Fibroblast of the aortic adventitia (primary cell): ENCODE results near the gene CCDC187. TPM values are rescaled to one million over a fixed set of nuclear protein-coding genes. Genes with fewer than 3 reads are reported as not detected.

Source experiments
- DNase-seq: peaks from one replicate; pipeline ENCODE4 v3.0.0-alpha.2; 2010; ENCODE audit warnings: low read depth
- H3K4me3 ChIP-seq: 2 replicates; pipeline ENCODE4 v1.5.1; 2011; ENCODE audit warnings: low read depth, mild to moderate bottlenecking, control low read depth, low read length, moderate library complexity
- CTCF ChIP-seq: IDR thresholded peaks from 2 replicates; pipeline ENCODE4 v1.5.1; 2011; ENCODE audit warnings: mild to moderate bottlenecking, low read length, control low read depth, inconsistent platforms; ENCODE audit not compliant: insufficient read depth
- total RNA-seq: library from RNA; depleted of rRNA; stranded (reverse); fragments of >200 nt; gene quantifications from 2 replicates; pipeline ENCODE4 v1.2.3, GENCODE V29; 2012; ENCODE audit warnings: low replicate concordance

Gene CCDC187
- total RNA-seq, 1 donor = under 0.01 TPM

- TF ChIP-seq CTCF = no peak
- no peak overlapping the region for H3K4me3 ChIP-seq
- no peak for DNase-seq
Measured at GRCh38 chr9:136293476-136294077, 10.3 kb downstream of the CCDC187 start.

GRCh38 chr9:136292591-136293448 is 11.1 kb downstream of the CCDC187 start:
- H3K4me3 ChIP-seq = no peak overlapping the region
- no peak for TF ChIP-seq CTCF
- no peak for DNase-seq

GRCh38 chr9:136292026-136292538 is 11.8 kb downstream of the CCDC187 start:
- H3K4me3 ChIP-seq = no peak overlapping the region
- TF ChIP-seq CTCF = no peak
- DNase-seq = no peak

- DNase-seq = no peak
- H3K4me3 ChIP-seq = no peak overlapping the region
- no peak for TF ChIP-seq CTCF
Measured at GRCh38 chr9:136291306-136292025, 12.4 kb downstream of the CCDC187 start.

GRCh38 chr9:136290508-136291000 is 13.3 kb downstream of the CCDC187 start:
- TF ChIP-seq CTCF = no peak
- DNase-seq = no peak
- no peak overlapping the region for H3K4me3 ChIP-seq

- no peak for TF ChIP-seq CTCF
- no peak for DNase-seq
- no peak overlapping the region for H3K4me3 ChIP-seq
Measured at GRCh38 chr9:136289651-136290507, 14.0 kb downstream of the CCDC187 start.
